K562 (cell line): ENCODE data around the gene PTPN13.

Experiments used
- IRF1 ChIP-seq: sonication (generic); formaldehyde crosslinking; IDR thresholded peaks from 2 replicates; pipeline ENCODE4 v1.8.0; 2022; ENCODE audit warnings: missing genetic modification reagents, mild to moderate bottlenecking, borderline replicate concordance
- NFYB ChIP-seq: IDR thresholded peaks from 2 replicates; pipeline ENCODE4 v1.6.1; 2011; ENCODE audit warnings: mild to moderate bottlenecking, moderate library complexity; ENCODE audit not compliant: insufficient read length; ENCODE audit errors: extremely low read depth

- TF ChIP-seq NFYB (no peak), IRF1 (CRISPR knock-in tag) (no peak)
Measured at GRCh38 chr4:86848732-86849619, 254.9 kb downstream of the PTPN13 start, which contains the start of gene SLC10A6.
